HL-60 (cell line): Measurements from ENCODE around the gene LRRC39.

ENCODE experiments used
- DNase-seq, 2 experiments: peaks; one replicate each; pipeline ENCODE4 v3.0.0-alpha.2; 2010 to 2020; ENCODE audit warnings: low read depth in 1 of 2, low spot score in 1 of 2
- H3K27ac ChIP-seq: fragments of 250-450 bp; sonication (Bioruptor Pico); replicated peaks from 2 replicates; pipeline ENCODE4 v1.5.1; 2020; ENCODE audit warnings: mild to moderate bottlenecking, moderate library complexity
- H3K27me3 ChIP-seq: fragments of 250-450 bp; sonication (Bioruptor Pico); 2 replicates; pipeline ENCODE4 v1.5.1; 2021; ENCODE audit warnings: mild to moderate bottlenecking, moderate library complexity; ENCODE audit not compliant: insufficient read depth, poor library complexity, severe bottlenecking
- H3K4me3 ChIP-seq: replicated peaks from 2 replicates; pipeline ENCODE4 v1.5.1; 2011; ENCODE audit warnings: mild to moderate bottlenecking, control low read depth, low read length; ENCODE audit not compliant: insufficient read depth
- GABPA ChIP-seq: IDR thresholded peaks from 2 replicates; pipeline ENCODE4 v1.6.1; 2012; ENCODE audit warnings: low read depth
- POLR2AphosphoS5 ChIP-seq: IDR thresholded peaks from 2 replicates; pipeline ENCODE4 v1.6.1; 2012; ENCODE audit warnings: low read depth
- REST ChIP-seq: IDR thresholded peaks from 2 replicates; pipeline ENCODE4 v1.6.1; 2012; ENCODE audit warnings: low read depth; ENCODE audit not compliant: insufficient replicate concordance
- SPI1 ChIP-seq: IDR thresholded peaks from 2 replicates; pipeline ENCODE4 v1.6.1; 2012; ENCODE audit warnings: low read depth, mild to moderate bottlenecking, borderline replicate concordance
- TF ChIP-seq, protein P1 (sequence below): IDR thresholded peaks from one replicate; pipeline ENCODE4 v1.5.1; 2011; ENCODE audit warnings: low read length, control low read depth, inconsistent platforms; ENCODE audit not compliant: insufficient read depth

The LRRC39 gene

DNA sequence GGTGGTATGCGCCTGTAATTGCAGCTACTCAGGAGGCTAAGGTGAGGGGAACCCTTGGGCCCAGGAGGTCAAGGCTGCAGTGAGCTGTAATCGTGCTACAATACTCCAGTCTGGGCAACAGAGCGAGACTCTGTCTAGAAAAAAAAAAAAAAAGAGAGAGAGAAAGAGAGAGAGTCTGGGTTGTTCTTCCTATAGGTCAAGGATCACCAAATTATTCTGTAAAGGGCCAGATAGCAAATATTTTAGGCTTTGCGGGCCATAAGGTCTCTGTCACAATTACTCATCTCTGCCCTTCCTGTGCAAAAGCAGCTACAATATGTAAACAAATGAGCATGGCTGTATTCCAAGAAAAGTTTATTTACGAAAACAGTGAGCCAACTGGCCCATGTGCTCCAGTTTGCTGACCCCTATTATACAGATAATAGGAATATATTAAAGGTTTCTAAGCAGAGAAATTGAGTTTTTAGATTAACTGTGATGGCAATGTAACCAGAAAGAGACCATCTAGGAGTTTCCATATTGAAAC, 47.4 kb downstream of the LRRC39 start:
- H3K4me3 ChIP-seq = no peak overlapping the region
- TF ChIP-seq REST (no peak), SPI1 (no peak), POLR2AphosphoS5 (no peak), GABPA (no peak)
- TF ChIP-seq, protein P1, sequence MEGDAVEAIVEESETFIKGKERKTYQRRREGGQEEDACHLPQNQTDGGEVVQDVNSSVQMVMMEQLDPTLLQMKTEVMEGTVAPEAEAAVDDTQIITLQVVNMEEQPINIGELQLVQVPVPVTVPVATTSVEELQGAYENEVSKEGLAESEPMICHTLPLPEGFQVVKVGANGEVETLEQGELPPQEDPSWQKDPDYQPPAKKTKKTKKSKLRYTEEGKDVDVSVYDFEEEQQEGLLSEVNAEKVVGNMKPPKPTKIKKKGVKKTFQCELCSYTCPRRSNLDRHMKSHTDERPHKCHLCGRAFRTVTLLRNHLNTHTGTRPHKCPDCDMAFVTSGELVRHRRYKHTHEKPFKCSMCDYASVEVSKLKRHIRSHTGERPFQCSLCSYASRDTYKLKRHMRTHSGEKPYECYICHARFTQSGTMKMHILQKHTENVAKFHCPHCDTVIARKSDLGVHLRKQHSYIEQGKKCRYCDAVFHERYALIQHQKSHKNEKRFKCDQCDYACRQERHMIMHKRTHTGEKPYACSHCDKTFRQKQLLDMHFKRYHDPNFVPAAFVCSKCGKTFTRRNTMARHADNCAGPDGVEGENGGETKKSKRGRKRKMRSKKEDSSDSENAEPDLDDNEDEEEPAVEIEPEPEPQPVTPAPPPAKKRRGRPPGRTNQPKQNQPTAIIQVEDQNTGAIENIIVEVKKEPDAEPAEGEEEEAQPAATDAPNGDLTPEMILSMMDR = no peak
- DNase-seq = no peak
- no peaks in the 10 kb centered on the region for H3K27me3 ChIP-seq
- H3K27ac ChIP-seq = no peak overlapping the region

DNA sequence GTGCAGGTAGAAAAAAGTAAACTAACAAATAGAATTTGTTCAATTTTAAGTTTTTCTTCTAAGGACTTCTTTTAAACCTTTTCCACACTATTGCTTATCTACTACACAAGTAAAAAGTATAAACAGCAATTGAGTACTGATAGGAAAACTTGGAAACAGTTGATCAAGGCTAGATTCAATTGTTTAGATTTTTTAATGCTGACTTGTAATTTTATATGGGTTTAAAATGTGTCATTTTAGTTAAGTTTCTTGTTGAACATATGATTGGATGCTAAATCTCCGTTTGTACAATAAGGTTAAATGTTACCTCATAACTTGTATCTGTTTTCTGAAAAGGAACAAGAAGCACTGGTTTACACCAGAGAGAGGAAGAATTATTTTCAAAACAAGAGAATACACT, 50.8 kb downstream of the LRRC39 start:
- H3K4me3 ChIP-seq = no peak overlapping the region
- no peaks in the 10 kb centered on the region for H3K27me3 ChIP-seq
- TF ChIP-seq SPI1 (no peak), POLR2AphosphoS5 (no peak), GABPA (no peak), REST (no peak)
- TF ChIP-seq, protein P1 = no peak
- H3K27ac ChIP-seq = no peak overlapping the region
- no peak for DNase-seq

DNA sequence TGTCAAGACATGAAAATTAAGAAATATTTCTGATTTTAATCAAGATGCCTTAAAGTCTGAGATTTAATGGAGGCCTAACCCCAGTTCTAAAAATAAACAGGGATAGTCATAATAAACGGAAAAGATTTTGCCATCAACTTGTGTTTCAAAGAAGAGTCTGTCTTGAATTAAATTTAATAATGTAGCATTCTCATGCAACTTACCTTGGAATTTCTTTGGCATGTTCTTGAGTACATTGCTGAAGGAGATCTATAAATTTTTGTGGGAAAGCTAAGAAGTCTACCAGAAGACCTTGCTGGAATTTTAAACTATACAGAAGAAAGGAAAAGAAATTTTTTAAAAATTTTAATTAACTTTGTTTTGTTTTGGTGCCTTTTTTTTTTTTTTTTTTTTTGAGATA, 55.9 kb downstream of the LRRC39 start:
- Histone ChIP-seq H3K27ac (no peak overlapping the region), H3K4me3 (no peak overlapping the region)
- TF ChIP-seq POLR2AphosphoS5 = no peak
- TF ChIP-seq, protein P1 = no peak

DNA sequence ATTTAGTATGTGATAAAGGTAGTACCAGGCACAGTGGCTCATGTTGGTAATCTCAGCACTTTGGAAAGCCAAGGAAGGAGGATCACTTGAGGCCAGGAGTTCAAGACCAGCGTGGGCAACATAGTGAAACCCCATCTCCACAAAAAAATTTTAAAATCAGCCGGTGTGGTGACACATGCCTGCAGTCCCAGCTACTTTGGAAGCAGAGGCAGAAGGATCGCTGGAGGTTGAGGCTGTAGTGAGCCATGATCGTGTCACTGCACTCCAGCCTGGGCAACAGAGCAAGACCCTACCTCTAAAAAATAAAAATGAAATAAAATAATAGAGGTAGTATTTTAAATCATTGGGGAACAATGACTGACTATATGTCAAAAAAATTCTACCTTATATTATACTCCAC, 62.5 kb downstream of the LRRC39 start:
- Histone ChIP-seq H3K27ac (no peak overlapping the region), H3K4me3 (no peak overlapping the region), H3K27me3 (no peaks in the 10 kb centered on the region)
- no peak for DNase-seq
- TF ChIP-seq POLR2AphosphoS5 (no peak), SPI1 (no peak)
- TF ChIP-seq, protein P1 = no peak

More for the DNA sequence above, 55.9 kb downstream of the LRRC39 start:
- no peaks in the 10 kb centered on the region for H3K27me3 ChIP-seq
- DNase-seq = no peak
